NCI-H2029 treated with DMSO at 0.1 percent for 48 hours (cell line): ENCODE measurements around the gene ZNF554.
"Not testable (repeated sequence)": the region's sequence is repeated elsewhere in the genome, so short reads cannot be mapped to it uniquely, and the experiment has no call there.

ENCODE experiments used
- DNase-seq: peaks from one replicate; lab custom pipeline; 2025; lab: John Stamatoyannopoulos, UW

Gene ZNF554

GRCh38 chr19:2867025-2867991 is 47.6 kb downstream of the ZNF554 start, which contains the start of gene ZNF556:
TSS of gene ZNF556 (plus strand) at chr19:2867335. CDS start at chr19:2867422, 87 bp downstream.
- DNase-seq = peak; percentile 98

GRCh38 chr19:2869618-2870017 is 50.0 kb downstream of the ZNF554 start:
- DNase-seq = no peak

GRCh38 chr19:2872175-2872574 is 52.5 kb downstream of the ZNF554 start:
- not testable (repeated sequence) for DNase-seq

- no peak for DNase-seq
Measured at GRCh38 chr19:2877398-2878331, 58.0 kb downstream of the ZNF554 start.

- no peak for DNase-seq
Measured at GRCh38 chr19:2883686-2884439, 64.2 kb downstream of the ZNF554 start.

GRCh38 chr19:2885736-2886135 is 66.1 kb downstream of the ZNF554 start:
- no peak for DNase-seq
